ENCODE data around the gene SARDH. TPM values are rescaled to one million over a fixed set of nuclear protein-coding genes. Genes with fewer than 3 reads are reported as not detected.

Gene SARDH
- total RNA-seq, 1 donor from 2014 or later: 1.2 TPM

DNA sequence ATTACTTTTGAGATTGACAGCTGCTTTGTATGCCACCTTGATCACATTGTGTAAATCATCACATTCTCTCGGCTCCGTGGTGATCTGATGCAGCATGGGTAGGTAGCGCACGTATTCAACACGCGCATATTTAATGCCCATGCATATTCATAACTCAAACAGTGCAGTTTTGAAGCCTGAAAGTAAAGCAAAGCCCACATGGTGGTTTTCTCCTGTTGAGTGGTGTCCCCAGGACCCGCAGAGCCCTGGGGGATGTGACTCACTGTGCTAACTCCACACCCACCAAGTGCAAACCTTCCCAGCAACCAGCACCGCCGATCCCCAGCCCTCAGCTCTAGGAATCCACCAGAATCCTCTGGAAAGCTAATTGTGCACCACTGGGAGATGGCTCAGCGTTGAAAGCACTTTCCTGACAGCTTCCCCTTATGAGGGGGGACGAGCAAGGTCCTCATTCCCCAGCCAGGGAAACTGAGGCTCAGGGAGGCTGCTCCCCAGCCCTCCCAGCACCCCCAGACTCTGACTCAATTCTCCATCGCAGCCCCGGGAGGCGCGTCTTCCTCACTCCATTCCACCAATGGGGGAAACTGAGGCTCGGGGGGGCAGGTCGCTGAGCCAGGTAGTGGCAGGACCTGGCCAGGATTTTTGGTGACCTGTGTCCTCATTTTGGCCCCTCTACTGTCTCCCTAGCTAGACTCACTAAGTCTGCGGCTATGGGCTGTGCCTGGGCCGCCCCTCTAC, 46.4 kb downstream of the SARDH start:
- peaks cover 11% of the 10 kb centered on the region for H3K4me1 Mint-ChIP-seq (ENCODE audit: low read depth)
- no peaks in the 10 kb centered on the region for H3K9me3 Mint-ChIP-seq (ENCODE audit: low read depth)

DNA sequence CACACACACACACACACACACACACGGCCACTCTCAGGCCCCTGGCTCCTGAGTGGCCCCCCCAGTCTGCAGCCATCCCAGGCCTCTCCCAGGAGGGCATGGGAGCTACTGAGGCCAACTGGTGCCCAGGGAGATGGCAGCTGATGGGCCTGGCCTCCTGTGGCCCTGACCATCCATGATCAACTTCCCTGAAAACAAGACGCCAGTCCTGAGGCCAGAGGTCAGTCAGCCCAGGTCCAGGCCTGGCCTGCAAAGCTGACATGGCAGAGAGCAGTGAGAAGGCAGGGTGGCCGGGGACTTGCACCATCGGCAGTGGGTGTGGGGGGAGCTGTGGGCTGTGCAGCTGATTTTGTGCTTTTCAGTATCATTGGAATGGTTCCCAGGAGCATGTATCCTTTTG, 47.0 kb downstream of the SARDH start:
- Mint-ChIP-seq H3K9me3 (ENCODE audit: low read depth) (no peaks in the 10 kb centered on the region), H3K4me1 (ENCODE audit: low read depth) (peaks cover 11% of the 10 kb centered on the region), H3K27me3 (ENCODE audit: low read depth) (peaks cover 13% of the 10 kb centered on the region), H3K36me3 (ENCODE audit: low read depth) (peaks cover 2% of the 10 kb centered on the region), H3K27ac (ENCODE audit: unreplicated experiment) (no peak overlapping the region), H3K4me3 (ENCODE audit: unreplicated experiment) (no peak overlapping the region)
- peak; percentile 60 for DNase-seq (ENCODE audit: low spot score)
- TF ChIP-seq, protein P1, sequence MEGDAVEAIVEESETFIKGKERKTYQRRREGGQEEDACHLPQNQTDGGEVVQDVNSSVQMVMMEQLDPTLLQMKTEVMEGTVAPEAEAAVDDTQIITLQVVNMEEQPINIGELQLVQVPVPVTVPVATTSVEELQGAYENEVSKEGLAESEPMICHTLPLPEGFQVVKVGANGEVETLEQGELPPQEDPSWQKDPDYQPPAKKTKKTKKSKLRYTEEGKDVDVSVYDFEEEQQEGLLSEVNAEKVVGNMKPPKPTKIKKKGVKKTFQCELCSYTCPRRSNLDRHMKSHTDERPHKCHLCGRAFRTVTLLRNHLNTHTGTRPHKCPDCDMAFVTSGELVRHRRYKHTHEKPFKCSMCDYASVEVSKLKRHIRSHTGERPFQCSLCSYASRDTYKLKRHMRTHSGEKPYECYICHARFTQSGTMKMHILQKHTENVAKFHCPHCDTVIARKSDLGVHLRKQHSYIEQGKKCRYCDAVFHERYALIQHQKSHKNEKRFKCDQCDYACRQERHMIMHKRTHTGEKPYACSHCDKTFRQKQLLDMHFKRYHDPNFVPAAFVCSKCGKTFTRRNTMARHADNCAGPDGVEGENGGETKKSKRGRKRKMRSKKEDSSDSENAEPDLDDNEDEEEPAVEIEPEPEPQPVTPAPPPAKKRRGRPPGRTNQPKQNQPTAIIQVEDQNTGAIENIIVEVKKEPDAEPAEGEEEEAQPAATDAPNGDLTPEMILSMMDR (IDR thresholded peaks at IDR 0.05): no peak

More for the DNA sequence above, 46.4 kb downstream of the SARDH start:
- Mint-ChIP-seq H3K27me3 (ENCODE audit: low read depth) (peaks cover 19% of the 10 kb centered on the region), H3K36me3 (ENCODE audit: low read depth) (peaks cover 2% of the 10 kb centered on the region), H3K4me3 (ENCODE audit: unreplicated experiment) (no peak overlapping the region), H3K27ac (ENCODE audit: unreplicated experiment) (no peak overlapping the region)
- DNase-seq (ENCODE audit: low spot score): peak; percentile 64
- TF ChIP-seq, protein P1 (IDR thresholded peaks at IDR 0.05): no peak

DNA sequence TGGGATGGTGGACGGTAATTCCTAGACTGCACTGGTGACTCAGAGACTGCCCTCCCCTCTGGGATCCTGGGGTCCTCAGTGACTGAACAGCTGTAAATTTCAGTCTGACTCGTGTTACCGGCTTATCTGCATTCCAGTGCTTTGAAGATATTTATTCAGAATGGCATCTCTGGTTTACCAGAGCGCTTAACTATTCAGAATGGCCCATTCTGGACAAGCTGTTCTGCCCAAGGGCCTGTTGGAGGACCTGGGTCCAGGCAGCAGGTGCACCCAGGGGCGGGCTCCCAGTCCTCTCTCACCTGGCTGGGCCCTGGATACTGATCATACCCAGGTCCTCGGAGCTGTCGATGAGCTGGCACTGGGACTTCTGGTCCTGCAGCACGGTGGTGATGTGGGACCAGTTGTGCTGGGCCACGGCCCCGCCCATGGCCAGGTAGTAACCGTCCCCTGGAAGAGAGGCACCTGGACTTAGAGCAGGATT, 48.0 kb downstream of the SARDH start:
- H3K27ac Mint-ChIP-seq (ENCODE audit: unreplicated experiment): no peak overlapping the region
- peaks cover 11% of the 10 kb centered on the region for H3K4me1 Mint-ChIP-seq (ENCODE audit: low read depth)

DNA sequence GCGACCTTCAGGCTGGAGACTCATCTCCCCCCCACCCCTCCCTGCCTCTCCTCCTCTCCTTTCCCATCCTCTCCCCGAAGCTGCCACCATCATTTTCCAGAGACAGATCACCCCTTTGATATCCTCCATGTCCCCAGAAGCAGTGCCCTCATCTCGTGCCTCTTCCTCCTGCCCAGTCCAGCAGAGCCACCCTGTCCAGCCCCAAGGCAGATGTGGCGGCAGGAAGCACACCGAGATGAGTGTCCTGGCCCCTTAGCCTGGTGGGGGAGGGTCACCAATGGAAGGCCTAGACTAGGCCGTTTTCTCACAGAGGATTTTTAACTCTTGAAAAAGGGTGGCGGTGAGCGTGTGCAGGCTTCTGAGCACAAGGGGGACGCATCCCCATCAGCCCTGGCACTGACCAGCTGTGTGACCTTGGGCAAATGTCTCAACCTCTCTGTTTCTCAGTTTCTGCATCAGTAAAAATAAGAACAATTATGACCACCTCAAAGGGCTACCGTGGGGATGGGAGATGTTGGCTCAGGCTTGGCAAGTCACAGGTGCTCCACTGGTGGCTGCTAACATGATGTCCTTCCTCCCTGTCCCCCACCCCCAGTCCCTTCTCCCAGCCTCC, 48.9 kb downstream of the SARDH start:
- TF ChIP-seq, protein P1 (IDR thresholded peaks at IDR 0.05): no peak
- peak; percentile 60 for DNase-seq (ENCODE audit: low spot score)
- Mint-ChIP-seq H3K4me3 (ENCODE audit: unreplicated experiment) (no peak overlapping the region), H3K27ac (ENCODE audit: unreplicated experiment) (no peak overlapping the region), H3K36me3 (ENCODE audit: low read depth) (no peaks in the 10 kb centered on the region), H3K27me3 (ENCODE audit: low read depth) (peaks cover 2% of the 10 kb centered on the region), H3K9me3 (ENCODE audit: low read depth) (no peaks in the 10 kb centered on the region), H3K4me1 (ENCODE audit: low read depth) (peaks cover 11% of the 10 kb centered on the region)

More for the DNA sequence above, 48.0 kb downstream of the SARDH start:
- DNase-seq (ENCODE audit: low spot score): peak; percentile 79
- TF ChIP-seq, protein P1 (IDR thresholded peaks at IDR 0.05): no peak
- Mint-ChIP-seq H3K4me3 (ENCODE audit: unreplicated experiment) (no peak overlapping the region), H3K9me3 (ENCODE audit: low read depth) (no peaks in the 10 kb centered on the region), H3K27me3 (ENCODE audit: low read depth) (peaks cover 8% of the 10 kb centered on the region), H3K36me3 (ENCODE audit: low read depth) (peaks cover 2% of the 10 kb centered on the region)

DNA sequence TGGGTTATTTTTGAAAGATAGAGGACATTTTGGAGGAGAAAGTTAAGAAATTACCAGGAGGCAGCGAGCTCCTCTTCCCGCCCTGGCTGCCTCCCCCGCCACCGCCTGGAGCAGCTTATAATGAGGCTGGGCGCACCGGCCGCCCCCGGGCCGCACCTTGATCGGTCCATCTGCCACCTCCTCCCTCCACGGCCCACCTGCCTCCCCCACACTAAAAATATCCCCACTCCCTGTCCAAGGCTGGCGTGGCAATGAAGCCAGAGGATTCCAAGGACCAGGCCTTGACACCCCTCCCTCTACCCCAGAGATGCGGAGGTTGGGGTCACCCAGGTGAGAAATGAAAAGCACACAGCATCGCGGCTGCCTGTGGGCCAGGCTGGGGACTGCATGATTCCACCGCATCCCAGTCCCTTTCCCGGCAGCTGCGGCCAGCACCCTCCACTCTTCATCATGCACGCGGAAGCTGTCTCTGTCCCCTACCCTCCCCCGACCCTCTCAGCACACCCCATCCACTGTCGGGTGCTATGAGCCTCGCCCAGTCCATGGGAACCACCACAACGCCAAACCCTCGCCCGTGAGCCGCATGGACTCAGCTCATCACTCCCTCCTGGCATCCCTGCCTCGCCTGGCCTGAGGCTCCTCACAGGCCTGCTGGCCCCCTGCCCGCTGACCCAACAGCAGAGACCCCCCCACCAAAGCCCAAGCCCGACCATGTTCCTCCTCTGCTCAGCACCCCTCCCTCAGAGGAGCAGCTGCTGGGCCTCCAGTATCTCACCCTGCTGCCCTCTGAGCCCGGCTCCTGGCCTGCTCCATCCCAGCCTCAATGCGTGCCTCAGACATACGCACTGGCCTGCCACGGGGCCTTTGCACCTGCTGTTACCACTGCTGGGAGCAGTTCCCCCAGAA, 50.0 kb downstream of the SARDH start:
- H3K4me1 Mint-ChIP-seq (ENCODE audit: low read depth): peaks cover 20% of the 10 kb centered on the region
- peak; percentile 86 for DNase-seq (ENCODE audit: low spot score)
- H3K4me3 Mint-ChIP-seq (ENCODE audit: unreplicated experiment): no peak overlapping the region

More for the DNA sequence above, 50.0 kb downstream of the SARDH start:
- no peaks in the 10 kb centered on the region for H3K36me3 Mint-ChIP-seq (ENCODE audit: low read depth)
- no peak overlapping the region for H3K27ac Mint-ChIP-seq (ENCODE audit: unreplicated experiment)
- TF ChIP-seq, protein P1 (IDR thresholded peaks at IDR 0.05): no peak
- no peaks in the 10 kb centered on the region for H3K27me3 Mint-ChIP-seq (ENCODE audit: low read depth)
- no peaks in the 10 kb centered on the region for H3K9me3 Mint-ChIP-seq (ENCODE audit: low read depth)

All from chondrocyte (in vitro differentiated cells).